NCI-H1694 (cell line): ENCODE results near the gene ATP9B.
"Not testable (repeated sequence)": the region's sequence is repeated elsewhere in the genome, so short reads cannot be mapped to it uniquely, and the experiment has no call there.

Experiments
- DNase-seq: peaks from one replicate; lab custom pipeline; 2025; lab: John Stamatoyannopoulos, UW

Gene ATP9B

DNA sequence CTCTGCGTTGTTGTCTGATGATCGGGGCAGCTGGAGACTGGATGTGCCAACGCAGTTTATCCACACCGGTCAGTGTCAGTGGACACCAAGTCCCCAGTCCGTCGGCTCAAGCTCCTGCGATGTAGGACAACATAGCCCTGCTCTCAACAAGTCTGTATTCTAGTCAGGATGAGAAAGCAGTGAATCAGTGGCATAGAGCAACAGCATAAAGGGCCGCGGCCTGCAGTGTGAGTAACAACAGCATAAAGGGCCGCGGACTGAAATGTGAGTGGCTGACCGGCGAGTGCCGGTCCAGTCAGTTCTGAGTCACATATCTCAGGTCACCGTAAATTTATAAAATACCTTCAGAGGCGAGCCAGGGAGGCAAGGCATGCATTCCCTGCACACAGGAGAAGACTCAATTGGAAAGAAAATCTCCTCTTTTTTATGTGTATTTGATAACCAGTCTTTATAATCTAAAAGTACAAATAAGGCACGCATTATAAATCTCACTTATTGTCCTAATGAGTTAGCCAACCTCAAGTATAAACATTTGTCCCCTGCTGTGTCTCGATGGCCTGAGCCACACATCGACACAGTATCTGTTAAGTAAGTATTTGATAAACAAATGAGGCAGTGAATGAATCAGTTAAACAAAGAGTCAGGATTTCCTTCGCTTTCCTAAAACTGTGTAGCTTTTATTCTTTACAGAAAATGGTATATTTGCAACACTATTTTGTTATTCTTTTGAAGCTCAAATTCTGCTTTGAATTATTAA lies 292.8 kb downstream of the ATP9B start:
- no peak for DNase-seq

DNA sequence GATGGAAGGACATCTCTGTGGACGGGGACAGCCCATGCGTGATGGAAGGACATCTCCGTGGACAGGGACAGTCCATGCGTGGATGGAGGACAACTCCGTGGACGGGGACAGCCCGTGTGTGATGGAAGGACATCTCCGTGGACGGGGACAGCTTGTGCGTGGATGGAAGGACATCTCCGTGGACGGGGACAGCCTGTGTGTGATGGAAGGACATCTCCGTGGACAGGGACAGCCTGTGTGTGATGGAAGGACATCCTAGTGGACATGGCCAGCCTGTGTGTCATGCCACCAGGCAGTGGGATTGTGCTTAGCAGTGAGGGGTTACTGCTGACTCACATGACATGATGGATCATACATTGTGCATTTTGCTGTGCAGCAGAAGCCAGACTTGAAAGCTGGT lies 296.5 kb downstream of the ATP9B start:
- DNase-seq: no peak

DNA sequence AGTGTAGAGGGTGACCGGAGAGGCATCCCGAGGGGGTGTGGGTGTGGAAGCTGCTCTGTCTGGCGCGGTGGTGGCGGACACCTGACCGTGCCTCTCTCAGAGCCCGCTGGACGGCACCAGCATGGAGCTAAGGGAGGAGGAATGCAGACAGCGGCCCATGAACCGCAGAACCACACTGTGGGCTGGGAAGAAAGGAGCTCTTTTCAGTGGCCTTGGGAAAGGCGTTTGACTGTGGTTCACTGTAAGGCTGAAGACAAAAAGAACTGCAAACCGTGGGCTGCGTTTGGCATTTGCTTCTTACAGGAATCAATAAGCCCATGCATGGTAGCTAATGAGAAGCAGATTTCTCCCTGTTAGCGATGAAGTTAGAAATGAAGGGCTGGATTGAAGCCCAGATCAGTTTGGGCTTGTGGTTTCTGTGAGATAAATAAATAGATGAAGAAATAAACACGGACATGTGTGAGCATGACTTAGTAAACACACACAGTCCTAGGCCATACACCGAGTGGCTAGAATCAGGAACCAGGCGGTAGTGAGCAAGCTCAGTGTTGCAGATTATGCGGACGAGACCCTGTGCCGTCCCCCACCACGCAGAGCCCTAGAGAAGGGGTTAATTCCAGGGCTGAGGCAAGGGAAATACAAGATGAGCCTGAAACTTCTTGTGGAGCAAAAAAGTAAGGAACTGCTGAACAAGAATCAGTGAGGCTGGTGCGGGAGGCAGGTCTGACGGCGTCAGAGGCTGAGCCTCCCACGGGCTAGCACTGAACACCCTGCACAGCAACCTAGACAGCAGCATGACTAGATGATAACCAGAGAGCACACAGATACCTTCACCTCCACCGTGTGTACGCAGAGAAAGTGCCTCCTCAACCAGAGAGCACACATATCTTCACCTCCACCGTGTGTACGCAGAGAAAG lies 297.2 kb downstream of the ATP9B start:
- DNase-seq: no peak

DNA sequence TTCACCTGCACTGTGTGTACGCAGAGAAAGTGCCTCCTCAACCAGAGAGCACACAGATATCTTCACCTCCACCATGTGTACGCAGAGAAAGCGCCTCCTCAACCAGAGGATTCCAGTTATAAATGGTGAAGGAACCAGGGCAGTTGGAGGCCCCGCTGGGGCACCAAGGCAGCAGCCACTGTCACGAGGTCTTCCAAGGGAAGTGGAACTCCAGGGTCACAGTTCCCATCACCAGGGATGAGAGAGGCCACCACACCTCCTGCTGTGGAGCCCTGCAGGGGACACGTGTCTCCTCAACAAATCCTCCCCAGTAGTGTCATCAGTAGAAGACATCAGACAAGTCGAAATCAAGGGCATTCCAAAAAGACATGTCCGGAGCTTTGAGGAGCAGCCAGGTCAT lies 298.3 kb downstream of the ATP9B start:
- DNase-seq: no peak

DNA sequence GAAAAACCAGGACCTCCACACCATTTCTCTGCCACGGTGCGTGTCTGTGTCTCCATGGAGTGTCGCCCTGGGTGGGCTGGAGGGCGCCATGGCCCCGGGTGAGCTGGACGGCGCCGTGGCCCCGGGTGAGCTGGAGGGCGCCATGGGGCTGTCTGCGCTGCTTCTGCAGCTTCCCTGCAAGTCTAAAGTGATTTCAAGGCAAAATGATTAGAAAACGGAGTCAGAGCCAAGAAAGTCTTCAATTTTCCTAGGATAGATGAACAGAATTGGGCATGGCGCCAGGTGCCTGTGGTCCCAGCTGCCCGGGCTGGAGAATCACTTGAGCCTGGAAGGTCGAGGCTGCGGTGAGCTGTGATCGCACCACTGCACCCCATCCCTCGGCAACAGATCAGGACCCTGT lies 298.8 kb downstream of the ATP9B start:
- no peak for DNase-seq

DNA sequence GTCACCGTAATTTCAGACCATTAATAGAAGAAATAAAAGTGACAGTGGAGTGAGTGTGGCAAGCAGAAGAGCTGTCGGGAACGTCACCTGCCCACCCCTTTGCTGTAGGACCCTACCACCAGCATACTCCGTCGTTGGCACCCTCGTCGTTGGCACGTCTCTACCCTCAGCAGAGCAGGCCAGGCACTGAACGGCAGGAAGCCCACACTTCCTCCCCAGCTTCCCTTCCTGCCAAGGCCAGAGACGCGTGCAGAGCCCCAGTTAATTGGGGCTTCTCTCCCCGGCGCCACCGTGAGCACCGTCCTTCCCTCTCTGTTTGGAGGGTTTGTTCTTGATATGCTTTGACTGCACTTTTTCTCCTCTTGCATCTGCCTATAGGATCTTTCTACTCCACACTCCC lies 299.5 kb downstream of the ATP9B start:
- DNase-seq: no peak

DNA sequence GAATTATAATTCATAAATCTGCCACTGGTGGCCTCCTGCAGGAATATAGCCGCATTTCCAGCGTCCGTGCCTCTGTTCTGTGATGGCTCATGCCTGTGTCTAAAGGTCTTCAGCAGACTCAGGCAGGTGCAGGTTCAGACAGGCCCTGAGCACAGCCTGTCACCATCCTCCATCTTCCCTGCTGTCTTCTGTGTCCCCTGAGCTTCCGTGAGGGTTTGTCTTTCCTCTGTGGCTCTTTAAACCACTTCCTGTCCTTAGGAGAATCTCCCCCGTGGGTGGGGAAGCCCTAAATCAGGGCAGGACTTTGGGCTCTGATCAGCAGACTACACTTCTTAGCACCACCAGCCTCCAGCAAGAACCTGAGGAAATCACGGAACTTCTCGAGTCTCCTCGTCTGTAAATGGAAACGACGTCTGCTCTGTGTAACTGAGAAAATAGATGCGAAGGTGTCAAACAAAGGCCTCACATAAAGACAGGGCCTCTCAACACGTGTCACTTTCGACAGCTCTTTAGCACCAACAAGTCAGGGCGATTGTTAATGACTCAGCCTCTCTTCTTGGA lies 302.4 kb downstream of the ATP9B start:
- no peak for DNase-seq

DNA sequence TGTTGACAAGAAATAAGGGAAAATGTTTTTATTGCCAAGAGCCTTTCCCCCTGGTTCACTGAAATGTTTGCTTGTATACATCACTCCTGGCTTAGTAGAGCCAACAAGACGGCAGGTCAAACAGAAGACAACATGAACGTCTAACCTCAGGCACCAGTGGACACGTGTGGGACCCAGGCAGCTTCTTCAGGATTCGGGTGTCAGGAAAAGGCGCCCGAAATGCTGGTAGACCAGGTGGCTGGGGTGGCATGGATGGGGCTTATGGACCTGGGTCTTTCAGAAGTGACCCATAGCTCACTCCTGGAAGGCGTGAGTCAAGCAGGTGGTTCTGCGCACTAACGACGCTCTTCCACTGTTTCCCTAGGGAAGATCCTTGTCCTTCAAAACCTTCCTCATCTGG lies 303.3 kb downstream of the ATP9B start:
- no peak for DNase-seq

DNA sequence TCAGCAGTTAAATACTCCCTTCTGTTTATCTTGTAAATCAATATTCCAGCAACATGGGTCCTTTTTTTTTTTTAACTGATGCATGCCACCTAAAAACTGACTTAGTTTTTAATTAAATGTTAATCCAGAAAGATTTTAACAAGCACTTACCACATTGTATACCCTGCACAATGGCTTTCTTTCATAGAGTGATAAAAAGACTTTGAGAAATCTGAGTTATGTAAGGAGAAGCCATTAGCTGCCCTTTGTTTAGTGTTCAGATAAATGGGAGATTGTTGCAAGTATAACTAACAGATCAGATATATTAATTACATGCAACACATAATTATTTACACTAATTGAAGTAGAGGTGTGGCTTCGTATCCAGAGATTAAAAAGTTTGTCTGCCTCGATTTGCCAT lies 303.8 kb downstream of the ATP9B start:
- DNase-seq: no peak

DNA sequence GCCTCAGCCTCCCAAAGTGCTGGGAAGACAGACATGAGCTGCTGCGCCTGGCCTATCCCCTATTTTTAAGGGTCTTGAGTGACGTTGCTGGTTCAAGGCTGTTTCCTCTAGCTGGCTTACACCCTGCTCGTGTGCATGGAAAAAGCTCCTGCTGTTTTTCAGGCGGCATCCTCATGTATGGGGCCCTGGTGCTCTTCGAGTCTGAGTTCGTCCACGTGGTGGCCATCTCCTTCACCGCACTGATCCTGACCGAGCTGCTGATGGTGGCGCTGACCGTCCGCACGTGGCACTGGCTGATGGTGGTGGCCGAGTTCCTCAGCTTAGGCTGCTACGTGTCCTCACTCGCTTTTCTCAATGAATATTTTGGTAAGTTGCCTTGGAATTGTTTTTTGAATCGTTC lies 304.5 kb downstream of the ATP9B start:
- DNase-seq: no peak

DNA sequence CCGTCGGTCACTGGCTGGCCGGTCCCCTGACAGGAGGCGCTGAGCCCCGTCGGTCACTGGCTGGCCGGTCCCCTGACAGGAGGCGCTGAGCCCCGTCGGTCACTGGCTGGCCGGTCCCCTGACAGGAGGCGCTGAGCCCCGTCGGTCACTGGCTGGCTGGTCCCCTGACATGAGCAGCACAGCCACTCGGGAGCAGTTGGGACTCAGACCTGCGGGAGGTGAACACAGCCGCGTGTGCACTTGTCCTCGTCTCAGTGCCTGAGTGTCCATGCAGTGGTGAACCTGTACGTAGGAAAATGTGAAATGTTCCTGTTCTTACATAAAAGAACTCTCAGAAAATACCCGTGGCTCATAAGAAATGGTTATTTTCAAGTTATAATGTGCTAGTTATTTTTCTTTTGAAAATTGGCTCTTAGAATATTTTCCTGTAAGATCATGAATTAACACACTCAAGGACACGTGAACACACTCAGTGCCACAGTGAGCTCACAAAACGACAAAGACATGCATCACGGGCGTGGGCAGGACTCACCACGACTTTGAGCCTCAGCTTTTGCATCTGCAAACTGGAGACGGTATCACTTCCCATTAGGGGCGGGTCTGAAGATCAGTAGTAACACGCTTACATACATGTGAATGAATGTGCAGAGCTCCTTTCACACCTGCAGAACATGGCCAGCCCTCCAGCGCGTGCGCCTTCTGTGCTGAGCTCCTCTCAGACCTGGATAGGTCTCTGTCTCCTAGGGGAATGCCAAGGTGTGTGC lies 305.4 kb downstream of the ATP9B start:
- DNase-seq: no peak

DNA sequence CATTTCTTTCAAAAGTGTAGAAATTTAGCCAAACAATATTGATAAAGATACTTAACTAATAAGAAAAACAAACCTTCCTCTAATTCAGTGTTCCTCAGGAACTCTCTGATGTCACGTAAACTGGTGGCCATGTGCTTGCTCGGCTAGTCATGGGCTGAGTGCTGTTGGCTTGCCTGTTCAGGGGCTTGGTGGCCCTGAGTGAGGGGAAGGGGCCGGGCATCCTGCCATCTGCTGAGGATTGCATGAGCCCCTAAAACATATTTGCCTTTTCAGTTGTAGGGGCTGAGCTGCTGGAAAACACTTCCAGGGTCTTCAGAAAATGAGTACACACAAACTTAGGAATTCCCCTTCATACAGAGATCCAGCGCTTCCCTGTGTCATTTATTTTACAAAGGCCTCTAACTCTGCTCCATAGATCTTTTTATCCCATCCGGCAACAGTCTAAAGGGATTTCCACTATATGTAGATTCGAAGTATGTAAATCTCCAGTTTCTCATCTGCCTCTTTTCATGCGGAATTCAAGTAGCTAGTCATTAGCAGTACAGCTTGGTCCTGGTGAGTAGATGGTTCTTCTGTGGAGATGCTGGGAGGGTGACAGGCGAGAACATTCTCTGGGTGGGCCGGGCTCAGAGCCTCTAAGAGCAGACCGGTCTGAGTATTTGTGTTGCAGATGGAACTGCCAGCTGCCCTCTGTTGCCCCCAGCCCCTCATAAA lies 306.4 kb downstream of the ATP9B start:
- DNase-seq: no peak

DNA sequence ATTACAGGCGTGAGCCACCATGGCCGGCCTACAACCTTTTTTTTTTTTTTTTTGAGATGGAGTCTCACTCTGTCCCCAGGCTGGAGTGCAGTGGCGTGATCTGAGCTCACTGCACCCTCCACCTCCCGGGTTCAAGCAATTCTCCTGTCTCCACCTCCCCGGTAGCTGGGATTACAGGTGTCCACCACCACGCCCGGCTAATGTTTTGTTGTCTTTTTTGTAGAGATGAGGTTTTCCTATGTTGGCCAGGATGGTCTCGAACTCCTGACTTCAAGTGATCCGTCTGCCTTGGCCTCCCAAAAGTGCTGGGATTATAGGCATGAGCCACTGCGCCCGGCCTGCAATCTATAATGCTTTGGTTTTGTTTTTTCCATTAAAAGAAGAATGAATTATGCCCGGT lies 307.5 kb downstream of the ATP9B start:
- DNase-seq: not testable (repeated sequence)

DNA sequence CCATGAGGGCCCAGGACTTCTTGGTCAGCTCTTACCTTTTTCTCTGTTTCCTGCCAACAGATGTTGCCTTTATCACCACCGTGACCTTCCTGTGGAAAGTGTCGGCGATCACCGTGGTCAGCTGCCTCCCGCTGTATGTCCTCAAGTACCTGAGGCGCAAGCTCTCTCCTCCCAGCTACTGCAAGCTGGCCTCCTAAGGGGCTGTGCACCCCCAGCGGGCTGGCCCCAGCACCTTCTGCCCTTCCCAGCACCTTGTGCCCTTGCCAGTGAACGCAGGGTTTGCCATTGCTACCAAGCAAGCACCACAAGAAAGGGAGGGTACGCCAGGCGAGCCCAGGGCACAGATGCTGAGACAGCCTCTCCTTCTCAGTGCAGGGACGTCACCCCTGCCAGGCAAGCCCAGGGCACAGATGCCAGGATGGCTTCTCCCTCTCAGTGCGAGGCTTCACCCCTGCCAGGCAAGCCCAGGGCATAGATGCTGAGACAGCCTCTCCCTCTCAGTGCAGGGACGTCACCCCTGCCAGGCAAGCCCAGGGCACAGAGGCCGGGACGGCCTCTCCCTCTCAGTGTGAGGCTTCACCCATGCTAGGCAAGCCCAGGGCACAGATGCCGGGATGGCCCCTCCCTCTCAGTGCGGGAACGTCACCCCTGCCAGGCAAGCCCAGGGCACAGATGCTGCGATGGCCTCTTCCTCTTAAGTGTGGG lies 308.1 kb downstream of the ATP9B start:
- DNase-seq: no peak

DNA sequence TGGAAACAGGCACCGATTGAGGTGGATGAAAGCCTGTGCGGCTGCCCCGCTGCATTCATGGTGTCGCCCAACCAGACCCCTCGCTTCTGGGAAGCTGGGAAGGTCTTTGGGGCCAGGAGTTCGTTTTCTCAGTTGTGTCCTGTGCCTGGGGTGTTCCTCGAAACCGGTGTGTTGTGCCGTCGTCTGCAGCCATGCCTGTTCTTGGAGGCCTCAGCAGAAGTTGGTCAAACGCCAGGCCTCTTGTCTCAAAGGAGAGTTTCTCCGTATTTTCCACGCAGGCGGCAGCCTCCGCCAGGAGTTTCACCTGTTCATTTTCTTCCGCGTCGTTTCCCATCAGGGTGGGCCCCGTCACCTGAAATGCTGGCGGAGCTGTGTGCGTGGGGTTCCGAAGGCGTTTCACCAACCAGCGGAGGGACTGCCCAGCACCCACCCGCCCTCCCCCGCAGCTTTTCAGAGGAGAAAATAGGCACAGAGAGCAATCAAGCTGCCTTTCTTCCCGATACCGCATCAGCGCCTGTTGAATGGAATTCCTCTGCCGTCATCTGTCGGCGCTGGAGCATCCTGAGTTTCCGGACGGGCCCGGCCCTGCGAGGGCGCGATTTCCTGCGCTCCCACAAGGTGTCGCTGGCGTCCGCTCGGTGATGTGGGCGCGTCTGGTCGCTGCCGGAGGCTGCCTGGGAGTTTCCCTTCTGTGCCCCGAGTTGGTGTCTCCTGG lies 309.5 kb downstream of the ATP9B start:
- DNase-seq: no peak

DNA sequence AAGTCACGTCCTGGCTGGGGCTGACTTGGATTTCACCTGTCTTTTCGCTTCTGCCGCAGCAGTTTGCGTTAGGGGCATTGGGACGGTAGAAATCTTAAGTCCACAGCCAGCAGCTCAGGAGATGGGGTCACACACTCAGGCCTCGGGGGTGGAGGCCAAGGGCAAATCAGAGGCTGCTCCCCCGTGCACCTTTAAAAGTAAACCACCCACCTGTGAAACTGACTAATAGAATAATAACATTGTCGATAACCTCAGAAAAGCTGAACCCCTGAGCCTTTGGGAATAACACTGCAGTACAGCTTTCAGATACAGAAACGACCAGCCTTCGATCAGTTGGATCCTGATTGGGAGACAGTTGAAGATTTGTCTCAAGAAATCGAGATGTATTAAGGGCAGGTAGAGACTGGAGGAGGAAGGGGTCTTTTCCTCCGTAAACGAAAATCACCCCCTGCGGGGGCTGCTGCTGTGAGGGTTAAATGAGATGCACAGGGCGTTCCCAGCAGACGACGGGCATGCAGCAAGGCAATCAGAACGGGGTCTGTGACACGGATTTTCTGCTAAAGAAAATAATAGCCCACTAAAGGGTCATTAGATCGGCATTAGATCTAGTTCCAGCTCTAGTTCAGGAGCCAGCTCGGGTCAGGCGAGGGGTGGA lies 310.2 kb downstream of the ATP9B start:
- no peak for DNase-seq

DNA sequence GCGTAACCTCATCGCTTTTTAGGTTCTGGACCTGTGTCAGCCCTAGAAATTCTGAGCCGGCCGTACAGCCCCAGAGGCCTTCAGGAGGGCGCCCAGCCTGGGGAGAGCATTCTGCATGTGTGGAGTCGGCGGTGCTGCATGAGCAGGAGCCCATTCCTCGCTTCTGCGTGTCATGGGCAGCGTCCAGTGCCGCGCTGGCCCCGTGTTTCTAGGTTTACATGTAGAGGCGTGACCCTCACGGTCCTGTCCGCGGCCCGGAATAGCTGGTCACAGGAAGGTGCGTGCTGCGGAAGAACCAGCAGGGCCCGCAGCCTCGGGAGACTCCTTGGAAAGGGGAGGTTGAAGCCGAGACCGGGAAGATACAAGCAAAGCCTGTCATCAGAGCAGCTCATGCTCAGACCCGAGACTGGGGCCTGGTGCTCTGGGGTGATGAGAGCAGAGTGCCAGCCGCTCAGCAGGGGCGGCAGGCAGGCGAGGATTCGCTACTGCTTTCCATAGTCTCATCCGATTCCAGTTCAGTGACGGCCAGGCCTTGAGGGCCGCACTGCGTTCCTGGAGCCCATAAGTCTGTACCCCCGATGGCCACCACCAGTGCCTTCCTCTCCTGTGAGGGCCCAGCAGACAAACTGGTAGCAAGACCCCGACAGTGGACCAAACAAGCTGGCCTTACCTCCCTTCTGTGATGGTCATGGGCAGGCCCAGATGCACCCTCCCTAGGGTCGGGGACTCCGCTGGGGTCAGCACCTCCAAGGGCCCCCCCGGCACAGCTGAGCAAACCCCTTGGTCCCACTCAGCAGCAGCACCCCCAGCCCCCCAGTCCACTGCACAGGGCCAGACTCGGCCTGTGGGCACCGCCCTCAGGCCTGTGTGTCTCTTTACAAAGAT lies 311.0 kb downstream of the ATP9B start:
- DNase-seq: no peak
